Hematopoietic multipotent progenitor cell treated with erythropoietin and hydrocortisone succinate and interleukin-3 and kit ligand, for 15 days (in vitro differentiated cells): Measurements from ENCODE around the gene FOXP1.

Experiments
- DNase-seq: peaks from one replicate; pipeline ENCODE4 v3.0.0-alpha.2; 2015; ENCODE audit warnings: low spot score

Gene FOXP1

DNA sequence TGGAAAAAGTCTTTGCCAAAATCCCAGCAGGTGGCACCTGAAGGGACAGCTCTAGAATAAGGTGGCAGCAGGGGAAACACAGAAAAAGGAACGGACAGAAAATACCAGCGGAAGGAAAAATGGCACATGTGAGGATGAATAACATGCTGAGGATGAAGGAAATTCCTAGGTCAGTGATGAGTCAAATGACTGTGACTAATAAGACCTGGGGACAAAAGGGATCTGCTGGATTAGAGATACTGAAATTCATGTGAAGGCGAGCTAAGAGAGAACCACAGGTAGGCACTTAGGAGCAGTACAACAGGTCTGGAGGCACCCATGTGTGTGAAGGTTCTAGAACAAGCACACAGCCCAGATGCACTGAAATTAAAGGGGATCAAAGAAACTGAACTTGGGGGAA lies 482.5 kb downstream of the FOXP1 start:
- no peak for DNase-seq

DNA sequence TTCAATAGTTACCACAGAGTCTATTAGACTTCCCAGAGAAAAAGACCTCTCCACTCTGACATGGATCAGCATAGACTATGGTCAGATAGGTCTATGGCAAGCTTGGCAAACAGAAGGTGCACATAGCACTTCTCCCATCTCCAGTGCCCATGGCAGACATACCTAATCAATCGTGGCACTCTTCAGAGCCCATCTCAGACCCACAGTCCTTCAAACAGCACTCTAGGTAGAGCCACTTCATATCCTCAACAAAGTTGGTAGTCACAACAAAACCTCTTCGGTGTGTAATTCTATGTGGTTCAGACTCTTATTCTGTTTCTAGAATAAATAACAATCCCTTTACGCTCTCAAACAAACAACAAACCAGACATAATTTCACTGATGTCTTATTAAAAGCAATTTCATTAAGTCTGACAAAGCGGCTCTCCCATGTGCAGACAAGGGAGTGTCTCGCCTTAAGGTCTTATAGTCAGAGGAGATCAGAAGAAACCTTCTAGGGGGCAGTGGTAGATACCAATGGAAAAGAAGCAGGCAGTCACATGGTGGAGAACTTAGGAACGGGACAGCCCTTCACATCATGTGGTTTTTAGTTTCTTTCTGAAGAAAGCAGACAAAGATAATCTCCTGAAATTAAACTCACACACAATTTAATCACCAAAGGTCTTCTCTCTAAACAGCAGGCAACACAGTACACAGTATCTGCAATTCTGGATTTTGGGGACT lies 483.4 kb downstream of the FOXP1 start:
- DNase-seq = no peak

DNA sequence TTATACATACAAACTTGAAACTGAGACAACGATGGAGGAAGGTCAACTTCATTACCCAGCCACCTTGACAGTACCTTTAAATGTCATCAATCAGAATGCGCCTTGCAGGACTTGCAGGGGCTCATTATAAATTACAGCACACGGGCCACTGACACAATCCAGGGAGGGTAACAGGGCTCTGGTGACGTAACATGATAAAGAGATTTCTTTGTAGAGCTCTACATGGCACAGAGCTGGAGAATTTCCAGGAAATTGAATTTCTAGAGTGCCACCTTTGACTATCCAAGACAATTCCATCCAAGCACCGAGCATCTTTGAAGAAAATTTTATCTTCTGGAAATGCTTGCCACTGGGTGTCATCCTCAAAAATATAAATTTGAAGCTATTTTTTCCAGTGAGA lies 486.0 kb downstream of the FOXP1 start:
- DNase-seq = no peak

DNA sequence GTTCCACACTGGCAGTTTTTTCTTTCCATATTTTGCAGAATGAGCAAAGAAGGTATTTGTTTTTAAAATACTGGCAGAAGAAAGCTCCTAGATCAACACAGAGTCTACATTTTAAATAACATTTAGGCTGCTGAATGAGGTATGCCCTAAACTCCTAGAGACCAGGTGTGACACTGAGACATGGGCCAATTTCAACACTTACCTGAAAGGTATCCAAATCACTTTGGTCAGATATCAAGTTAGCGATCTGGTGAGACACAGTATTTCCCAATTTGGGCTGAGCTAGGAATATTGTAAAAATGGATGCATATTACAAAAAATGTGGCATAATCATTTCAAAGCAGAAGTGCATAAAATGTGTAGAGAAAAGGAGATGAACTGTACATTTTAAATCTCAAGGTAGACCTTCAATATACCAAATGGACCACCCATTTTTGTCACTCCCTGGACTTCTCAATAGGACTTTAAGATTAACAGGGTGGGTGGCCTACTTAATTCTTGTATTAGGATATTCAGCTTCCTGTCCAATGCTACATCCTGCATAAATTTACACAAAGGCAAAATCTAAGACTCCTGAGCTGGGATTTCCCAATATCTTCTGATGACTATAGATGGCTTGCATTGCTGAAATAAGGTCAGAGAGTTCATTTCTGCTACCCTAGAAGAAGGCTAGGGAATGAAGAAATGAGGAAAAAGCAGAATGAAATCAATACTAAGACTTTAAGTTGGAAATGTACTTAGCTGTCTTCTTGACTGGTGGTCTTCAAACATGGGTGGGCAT lies 487.8 kb downstream of the FOXP1 start:
- no peak for DNase-seq

DNA sequence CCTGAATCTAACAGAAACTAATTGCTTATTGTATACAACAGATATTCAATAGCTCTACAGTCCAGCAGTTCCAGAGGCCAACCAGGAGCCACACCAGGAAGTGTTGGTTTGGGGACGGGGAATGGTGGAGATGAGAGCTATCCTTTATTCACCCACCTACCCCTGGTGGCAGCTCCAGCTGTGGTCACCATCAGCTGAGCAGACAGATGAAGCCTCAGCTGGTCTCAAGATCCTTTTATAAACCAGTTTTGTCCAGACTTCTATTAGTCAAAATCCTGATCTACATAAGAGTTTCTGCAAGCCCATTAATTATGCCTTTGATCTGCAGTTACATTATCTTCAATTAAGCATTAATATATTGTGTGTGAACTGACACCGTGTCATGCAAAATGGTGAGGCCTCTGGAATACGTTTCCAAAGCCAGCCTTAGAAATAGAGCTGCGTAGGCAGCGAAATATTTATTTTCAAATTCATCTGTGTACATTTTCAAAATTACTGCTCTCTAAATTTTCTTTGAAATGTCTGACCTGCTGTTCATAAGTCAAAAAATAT lies 488.8 kb downstream of the FOXP1 start:
- DNase-seq = no peak

DNA sequence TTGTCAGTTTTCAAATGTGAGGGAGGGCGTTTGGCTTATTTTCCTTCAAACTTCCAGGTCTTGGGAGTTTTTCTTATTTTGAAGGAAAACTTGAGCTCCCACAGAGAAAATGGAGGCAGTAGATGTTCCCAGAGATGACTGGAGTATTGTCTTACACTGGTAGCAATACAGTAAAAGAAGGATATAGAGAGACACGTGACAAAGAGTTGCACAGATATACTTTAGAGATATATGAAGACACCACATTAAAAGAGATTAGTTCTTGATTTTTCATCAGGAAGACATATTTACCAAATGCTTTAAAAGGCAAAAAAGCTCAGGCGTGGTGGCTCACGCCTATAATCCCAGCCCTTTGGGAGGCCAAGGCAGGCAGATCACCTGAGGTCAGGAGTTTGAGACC lies 490.9 kb downstream of the FOXP1 start:
- no peak for DNase-seq

DNA sequence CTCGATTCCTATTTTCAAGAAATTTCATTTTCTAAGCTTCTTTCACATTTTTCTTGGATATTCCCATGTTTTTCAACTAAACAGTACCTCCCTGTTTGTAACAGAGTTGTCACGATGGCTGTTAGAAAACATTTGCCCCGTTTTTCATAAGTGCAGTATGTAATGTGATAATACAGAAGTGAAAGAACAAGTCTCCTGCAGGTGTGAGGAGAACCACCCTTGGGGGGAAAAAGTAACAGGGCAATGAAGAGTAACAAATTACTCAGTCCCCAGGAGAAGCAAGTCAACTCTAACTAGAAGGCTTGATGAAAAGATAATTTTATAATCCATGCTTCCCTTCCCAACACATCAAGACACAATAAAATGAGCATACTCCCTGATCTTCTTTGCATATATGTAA lies 493.3 kb downstream of the FOXP1 start:
- DNase-seq = no peak

DNA sequence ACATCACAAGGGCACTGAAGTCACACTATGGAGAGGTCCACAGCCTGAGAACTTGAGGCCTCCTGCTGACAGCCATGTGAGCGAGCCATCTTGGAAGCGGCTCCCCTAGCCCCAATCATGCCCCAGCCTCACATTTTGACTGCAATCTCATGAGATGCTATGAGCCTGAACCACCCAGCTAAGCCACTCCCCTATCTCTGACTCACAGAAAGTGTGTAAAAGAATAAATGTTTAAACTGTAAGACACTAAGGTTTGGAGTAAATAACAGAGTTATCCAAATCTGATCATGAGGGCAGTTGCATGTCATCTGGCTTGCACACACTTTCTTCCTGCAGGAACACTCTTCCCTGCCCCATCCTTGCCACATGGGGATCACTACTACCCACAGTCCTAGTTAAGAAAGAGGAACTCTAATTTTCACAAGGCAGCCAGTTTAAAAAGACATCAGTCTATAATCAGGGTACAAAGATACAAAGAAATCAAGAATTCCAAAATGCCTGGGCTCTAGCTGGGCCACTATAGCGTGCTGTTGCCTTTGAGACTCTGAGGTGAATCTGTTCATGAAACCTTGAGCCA lies 494.2 kb downstream of the FOXP1 start:
- DNase-seq = no peak

DNA sequence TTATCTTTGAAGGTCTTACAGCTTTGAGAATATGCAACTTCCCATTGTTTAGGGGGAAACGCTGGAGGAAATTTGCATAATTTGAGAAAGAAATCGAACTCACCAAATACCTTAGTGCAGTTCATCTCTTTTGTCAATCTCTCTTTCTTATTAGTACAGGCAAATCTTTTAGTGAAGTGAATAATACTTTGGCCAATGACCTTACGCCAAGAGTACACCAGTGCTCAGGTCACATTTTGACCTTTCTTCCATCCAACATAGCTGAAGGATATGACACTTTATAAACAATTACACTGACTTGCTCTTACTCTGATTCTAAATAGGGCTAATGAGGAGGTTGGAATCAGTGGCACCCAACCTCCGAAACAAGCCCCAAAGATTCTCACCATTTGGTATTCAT lies 494.8 kb downstream of the FOXP1 start:
- no peak for DNase-seq

DNA sequence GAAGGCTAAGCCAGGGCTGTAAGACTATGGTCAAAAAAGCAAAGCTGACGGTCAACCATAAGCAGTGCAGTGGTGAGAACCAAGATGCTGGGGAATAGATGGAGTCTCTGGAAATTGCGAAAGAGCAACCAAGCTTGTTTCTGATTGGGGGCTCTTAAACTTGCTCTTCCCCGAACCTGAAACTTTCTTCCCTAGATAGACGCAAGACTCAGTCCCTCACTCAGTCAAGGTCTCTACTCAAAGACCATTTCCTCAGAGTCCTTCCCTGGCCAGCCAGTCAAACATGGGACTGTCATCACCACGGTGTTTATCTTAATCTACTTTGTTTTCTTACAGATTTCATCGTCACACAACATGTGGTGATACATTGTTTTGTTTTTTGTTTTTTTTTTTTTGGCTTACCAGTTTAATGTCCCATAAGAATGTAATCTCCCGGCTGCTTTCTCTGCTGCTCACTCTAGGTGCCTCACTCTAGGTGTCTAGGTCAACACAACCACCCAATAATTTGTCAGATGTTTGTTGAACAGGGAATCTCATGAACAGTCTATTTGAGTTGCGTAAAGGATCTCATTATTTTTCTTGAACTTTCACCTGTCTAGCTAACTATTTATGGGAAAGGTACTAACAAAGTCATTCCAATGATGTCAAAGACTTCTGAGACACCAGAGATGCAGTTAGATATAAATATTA lies 495.4 kb downstream of the FOXP1 start:
- no peak for DNase-seq

DNA sequence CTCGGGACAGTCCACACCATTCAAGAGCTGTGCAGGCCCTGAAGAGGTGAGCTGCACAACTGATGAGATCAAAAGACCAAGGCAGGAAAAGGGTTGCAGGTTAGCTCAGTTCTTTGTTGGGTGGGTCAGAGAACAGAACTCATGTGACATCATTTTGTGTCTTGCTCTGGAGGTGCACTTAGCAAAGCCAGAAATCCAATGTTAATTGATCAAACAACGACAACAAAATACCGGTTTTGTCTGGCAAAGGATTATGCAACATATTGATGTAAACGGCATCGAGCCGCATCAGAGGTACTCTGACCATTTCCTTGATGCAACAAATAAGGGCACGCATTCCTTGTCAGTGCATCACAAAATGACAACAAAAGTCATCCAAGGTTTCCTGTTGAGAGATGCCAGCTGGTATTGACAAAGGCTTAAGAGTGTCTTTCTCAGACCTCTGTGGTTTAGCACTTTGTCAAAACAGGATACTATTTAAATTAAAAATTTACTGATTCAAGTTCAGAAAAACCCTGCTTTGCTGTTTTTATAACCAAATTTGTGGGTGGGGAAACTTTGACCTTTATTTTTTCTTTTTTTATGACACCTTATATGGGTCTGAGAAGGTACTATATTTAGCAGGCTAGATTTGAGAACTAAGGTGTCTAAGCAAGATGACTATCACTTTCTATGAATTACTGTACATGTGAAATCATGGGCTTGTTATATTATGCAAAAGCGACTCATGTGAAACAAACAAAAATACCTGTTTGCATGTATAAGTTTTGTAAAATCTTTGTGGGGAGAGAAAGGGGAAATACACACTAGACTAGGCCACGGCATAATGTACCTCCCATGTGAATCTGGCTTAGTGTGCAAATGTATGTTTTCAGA lies 496.1 kb downstream of the FOXP1 start:
- no peak for DNase-seq

DNA sequence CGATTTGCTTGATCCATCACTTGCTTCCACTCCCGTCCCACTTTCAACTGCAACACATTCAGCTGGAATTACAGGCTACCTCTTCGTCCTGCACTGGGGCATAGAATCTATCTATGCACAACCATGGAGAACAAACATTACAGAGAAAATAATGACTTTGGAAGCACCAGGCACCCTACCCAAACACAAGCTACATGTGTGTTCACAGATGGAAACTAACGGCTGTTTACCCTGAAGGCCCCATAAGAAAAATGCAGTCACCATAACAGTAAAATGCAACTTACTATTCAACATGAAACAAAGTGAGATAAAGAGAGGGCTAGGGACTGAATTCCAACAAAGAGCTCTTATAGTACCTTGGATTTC lies 496.8 kb downstream of the FOXP1 start:
- no peak for DNase-seq

DNA sequence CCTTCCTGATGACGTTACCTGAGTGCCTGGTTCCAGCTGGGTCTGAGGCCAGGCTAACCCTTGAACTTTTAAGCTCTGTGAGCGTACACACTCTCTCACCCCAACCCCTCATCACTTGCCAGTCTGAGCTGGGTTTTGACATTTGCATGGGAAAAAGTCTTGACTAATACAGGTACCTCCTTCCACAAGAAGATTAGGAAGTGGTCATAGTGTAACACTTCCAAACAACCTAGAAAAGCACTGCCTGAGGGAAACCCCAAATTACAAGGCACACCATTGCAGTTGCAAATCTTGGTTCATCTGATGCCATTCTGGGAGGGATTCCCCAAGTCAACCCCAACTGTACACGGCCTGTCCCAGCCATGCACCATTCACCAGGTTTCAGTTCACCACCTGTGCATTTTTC lies 499.8 kb downstream of the FOXP1 start:
- no peak for DNase-seq

DNA sequence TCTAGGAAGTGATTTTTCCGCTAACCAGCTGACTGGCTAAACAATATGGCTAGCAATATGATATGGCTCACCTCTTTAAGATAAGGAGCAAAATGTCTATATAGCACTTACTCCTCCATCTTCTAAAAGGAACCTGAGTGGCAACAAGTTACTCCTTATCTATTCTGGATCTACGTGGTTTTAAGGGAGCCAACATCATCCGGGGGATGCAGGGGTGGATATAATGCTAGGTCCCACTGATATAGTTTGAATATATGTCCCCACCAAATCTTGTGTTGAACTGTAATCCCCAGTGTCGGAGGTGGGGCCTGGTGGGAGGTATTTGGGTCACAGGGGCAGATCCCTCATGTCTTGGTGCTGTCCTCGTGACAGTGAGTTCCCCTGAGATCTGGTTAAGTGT lies 500.7 kb downstream of the FOXP1 start:
- DNase-seq = no peak

DNA sequence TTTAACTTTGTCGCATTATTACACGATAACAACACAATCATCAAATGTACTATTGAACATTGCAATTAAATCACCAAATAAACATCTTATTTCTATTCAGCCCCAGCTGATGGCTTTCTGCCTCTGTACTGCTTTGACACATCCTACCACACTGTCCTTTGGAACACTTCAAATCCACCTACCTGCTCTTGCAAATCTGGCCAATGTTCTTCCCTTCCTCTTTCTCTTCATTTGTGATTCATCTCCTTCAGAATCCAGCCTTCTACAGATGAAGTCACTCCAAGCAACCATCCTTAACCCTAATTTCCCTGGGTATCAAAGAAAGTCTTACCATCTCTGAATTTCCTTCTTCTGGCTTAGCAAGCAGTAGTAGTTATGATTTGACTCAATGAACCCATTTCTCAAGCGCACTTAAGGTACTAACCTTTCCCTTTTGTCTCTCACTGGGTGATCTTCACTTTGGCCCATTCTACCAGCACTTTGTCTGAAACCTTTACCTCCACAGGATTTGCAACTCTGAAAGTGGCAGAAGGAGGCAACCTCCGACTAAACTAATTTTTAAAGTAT lies 502.9 kb downstream of the FOXP1 start:
- no peak for DNase-seq

DNA sequence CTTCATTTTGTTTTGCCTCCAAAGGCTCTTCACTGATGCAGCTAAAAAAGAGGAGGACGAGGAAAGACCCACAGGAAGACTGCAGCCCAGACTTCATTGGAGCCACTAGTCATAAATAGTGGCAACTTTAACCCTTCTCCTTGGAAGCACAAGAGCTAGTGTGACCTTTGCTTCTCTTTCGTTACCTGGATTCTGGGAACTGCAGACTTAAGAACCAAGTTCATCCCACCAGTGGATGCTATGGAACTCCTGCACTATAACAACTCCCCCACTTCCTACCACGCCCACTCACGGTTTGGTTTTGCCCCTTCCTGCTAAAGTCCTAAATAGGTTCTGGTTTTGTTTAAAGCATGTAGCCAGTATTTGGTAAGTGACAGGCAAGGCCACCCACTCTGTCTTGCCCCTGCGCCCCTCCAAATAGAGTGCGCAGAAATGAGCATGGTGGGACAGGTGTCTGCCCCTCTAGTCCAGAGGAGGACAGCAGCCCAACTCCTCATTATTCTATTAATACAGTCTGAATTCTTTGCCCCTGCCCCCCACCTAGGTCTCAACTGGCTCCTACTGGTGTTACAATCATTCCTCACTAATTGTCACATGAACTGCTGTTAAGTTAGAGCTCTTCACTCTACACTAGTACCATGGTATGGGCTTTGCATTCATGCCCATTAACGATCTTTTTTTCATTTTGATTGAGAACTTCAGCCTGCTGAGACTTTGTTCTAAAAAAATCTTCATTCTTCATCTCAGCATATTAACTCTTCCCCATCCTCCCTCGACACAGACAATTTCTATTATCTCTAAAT lies 504.6 kb downstream of the FOXP1 start:
- no peak for DNase-seq

DNA sequence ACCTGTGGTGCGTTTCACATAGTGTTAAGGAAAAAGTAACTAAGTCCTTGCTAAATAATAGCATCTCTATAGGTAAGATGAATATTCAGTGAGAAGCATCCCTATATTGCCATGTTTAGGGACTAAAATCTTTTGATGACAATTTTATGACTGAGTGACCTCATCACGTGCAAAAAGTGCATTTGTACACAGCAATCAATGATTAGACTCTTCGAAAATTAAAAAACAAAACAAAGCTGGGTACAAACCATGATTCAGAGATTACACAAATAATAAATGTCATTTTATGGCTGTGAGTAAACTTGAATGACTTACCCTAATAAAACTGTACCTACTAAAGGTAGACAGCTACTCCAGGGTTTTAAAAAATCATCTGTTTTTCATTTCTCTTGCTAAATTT lies 505.3 kb downstream of the FOXP1 start:
- no peak for DNase-seq

DNA sequence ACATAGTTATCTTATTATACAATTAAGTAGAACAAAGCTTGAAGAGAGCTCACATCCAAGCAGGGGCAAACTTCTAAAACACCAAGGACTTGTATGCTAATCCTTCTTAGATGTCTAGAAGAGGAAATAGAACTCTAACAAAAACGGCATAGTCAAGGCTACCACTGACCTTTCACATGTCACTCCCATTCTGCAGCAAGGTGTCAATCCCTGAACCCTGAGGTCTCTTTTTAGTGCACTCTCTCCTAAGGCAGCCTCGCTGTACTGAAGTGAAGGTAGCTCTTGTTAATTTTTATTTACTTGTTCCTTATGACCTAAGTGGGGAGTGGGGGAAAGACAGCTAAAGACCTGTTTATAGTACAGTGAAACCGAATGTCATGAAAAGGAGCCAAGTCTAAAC lies 506.5 kb downstream of the FOXP1 start:
- DNase-seq = no peak

DNA sequence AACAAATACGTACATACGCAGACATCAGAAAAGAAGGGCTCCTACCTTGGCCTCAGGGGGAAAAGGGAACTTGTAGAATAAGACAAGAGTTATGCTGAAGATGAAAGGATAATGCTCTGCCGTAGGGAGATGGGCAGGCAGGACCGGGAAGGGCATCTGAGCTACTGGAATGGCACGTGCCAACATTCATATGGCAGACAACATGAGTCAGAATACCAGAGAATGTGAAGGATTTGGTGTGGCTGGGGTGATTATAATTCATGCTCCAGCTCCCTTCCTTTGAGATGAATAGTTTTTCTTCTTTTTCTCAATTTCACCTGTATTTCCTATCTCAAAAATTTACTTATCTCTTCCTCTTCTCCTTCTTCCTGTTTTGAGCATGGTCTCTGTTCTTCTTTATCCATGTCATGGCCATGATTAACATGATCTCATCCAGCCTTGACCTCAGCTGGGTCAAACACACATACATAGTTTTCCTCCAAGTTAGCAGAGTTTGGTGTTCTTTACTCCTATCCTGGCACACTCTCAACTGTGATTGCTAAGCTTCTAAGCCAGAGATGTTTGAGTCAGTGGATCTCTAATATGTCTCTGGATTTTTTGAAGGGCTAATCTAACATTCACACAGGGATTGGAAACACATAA lies 507.0 kb downstream of the FOXP1 start:
- DNase-seq = no peak

DNA sequence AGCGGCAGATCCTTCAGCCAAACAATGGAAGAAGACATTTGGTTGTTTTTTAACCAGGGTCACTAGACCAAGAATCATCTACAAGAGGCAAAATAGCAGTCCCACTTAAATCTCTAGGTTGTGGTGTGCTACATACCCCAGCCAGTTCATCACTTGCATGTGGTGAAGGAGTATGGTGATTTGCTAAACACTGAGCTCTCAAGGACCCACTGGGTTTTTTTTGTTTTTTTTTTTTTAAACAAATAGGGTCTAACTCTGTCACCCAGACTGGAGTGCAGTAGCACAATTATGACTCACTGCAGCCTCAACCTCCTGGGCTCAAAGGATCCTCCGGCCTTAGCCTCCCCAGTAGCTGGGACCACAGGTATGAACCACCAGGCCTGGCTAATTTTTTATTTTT lies 508.0 kb downstream of the FOXP1 start:
- no peak for DNase-seq
